GM21723 (cell line): ENCODE measurements around the gene NKAIN2.
"Not testable (repeated sequence)": the region's sequence is repeated elsewhere in the genome, so short reads cannot be mapped to it uniquely, and the experiment has no call there.

Experiments
- ATAC-seq: cut with Tn5 transposase; IDR thresholded peaks from one replicate; pipeline ENCODE4 v1.9.1; 2021; ENCODE audit warnings: mild to moderate bottlenecking, moderate library complexity; ENCODE audit not compliant: unreplicated experiment

NKAIN2 gene

DNA sequence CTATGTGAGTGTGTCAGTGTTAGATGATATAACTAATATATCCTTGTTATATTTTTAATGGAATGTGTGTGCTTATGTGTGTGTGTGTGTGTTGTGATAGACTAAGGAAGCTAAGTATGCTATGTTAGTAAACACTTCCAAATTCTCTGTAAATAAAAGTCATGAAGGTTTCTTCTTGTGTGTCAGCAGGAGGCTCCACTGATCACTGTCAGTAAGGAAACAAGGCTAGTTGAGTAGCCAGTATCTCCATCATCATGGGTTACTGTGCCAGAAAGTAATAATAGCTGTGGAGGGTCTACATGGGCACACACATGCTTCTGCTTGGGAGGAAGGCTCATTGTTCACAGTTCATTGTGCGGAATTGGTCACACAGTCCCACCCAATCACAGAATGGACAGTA lies 855.8 kb downstream of the NKAIN2 start:
- no peak for ATAC-seq

DNA sequence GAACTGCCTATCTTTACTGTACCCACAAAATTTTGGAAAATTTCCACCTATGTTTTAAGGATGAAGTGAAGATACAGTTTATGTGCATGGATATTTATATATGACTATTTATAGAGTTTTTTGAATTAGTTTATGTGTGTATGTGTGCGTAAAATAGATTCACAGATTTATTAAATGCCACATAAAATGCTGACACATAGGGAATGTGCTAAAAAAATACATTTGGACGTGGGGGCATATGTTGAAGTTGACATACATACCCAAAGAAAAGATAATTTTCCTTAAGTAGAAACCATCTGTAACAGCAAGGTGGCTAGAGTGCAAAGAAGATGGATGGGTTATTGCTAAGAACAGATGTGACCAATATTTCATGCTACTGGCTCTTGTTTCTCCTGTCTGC lies 856.5 kb downstream of the NKAIN2 start:
- ATAC-seq = no peak

DNA sequence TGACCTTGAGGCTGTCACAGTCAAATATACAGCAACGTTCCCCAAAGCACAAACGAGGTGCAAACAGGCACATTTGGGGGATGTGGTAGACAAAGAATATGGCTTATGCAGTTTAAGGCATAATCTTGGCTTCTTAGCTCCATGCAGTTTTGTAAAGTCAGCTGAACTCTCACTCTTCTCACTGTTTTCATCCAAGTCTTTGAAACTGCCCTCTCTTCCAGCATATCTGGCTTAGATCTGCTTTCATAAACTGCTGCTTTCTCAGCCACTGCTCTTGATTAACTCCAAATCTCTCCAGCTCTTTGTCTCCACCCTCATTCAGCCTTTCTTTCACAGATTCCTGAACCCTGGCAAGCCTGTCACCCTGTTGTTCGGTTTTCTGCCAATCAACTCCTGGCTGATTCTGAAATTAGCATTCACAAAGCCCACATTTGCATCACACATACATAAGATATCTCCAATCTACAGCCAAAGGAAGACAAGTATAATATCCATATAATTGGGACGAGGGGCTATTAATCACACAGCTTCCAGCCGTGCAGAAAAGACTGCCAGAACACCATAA lies 857.5 kb downstream of the NKAIN2 start:
- ATAC-seq = no peak

DNA sequence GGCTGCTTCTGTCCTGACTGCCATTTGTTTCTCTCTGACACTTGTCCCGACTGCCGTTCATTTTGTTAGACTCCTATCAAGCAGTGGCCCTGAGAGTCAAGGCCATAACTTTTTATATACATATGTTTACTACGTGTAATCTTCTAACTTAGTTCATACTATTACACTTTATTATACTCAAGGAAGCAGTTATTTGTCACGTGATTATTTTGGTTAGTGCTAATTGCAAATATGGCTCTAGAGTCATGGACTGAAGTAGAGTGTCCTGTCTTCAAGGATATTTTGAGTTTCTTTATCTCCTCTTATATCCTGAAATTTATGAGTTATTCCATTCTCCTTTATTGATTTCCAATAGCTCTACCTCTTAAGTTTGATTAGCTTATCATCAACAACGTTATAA lies 864.4 kb downstream of the NKAIN2 start:
- no peak for ATAC-seq

DNA sequence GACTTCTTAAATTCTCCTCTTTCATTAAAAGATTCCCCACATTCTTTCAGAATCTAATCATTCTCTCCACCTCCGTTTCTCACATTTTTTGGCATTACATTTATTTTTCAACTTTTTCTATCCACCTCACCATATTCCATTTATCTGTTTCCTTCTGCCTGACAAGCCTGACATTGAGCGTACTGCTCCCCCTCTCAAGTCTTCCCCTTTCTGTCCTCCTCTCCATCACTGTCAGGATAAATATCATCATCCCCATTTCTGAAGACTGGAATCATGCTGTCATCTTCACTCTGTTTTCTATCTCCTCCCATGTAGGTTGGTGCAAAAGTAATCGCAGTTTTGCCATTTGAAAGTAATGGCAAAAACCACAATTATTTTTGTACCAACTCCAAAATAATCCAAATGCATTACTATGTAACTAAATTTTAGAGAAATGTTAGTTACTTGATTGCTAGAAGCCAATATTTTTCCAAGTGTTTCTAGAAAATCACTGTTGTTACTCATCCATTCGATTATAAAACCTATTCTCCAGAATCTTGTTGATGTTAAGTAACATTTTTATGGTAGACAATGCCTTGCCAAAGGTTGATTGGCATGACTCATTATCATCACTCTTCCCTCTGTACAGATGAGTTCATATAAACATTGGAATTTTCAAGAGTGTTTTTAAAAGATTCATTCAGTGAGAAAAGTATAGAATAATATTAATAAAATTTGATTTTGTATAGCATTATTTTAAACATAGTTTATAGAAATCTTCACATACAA lies 866.2 kb downstream of the NKAIN2 start:
- no peak for ATAC-seq

DNA sequence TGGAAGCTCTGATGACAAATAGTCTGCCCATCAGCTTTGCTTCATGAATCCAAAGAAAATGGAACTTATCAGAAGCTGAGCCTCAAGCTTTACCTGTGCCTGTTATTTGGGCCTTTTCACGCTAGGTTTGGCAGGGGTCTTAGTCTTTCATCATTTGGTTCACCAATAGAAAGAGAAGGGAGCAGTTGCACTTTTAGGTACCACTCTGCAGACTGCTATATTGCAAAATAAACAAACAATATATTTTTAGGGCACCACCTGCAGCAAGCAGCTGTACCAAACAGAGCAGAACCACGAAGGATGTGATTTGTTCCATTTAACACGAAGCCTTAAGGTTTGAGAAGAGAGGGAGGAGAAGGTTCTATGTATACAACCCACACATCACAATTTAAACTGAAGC lies 867.1 kb downstream of the NKAIN2 start:
- ATAC-seq = no peak

DNA sequence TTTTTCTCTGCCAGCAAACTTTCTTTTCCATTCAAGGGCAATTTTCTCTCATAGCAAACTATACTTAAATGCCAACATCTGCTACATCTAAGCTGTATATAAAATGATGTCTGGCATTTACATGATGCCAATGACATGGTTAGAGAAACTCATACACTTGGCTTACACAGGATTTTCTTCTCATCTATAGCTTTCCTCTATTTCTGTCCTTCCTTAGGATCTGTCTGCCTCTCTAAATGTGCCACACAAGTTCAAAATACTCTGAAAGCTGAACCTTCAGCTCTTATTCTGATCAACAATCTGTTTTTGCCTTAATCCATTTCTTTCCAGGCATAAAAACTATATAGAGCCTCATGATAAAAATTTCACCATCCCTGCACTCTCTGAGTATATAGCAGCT lies 867.7 kb downstream of the NKAIN2 start:
- ATAC-seq = no peak

DNA sequence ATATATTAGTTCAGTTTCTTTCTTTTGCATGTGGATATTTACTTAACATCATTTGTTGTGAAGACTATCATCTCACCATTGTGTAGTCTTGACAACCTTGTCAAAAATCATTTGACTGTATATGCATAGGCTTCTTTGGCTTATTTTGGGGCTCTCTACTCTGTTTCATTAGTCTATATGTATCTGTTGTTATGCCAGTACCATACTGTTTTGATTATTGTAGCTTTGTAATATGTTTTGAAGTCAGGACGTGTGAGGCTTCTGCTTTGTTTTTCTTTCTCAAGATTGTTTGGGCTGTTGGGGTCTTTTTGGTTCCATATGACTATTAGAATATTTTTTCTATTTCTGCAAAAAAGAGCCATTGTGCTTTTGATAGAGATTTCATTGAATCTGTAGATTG lies 870.4 kb downstream of the NKAIN2 start:
- ATAC-seq = no peak

DNA sequence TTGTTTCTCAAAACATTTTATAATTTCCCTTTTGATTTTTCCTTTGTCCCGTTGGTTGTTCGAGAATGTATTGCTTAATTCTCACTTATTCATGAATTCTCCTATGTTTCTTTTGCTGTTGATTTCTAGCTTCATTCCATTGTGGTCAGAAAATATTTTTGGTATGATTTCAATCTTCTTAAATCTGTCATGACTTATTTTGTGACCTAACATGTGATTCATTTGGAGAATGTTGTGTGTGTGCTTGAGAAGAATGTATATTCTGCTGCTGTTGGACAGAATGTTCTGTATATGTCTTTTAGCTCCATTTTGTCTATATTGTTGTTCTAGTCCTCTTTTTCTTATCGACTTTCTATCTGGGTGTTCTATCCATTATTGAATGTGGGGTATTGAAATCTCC lies 872.4 kb downstream of the NKAIN2 start:
- ATAC-seq = no peak

DNA sequence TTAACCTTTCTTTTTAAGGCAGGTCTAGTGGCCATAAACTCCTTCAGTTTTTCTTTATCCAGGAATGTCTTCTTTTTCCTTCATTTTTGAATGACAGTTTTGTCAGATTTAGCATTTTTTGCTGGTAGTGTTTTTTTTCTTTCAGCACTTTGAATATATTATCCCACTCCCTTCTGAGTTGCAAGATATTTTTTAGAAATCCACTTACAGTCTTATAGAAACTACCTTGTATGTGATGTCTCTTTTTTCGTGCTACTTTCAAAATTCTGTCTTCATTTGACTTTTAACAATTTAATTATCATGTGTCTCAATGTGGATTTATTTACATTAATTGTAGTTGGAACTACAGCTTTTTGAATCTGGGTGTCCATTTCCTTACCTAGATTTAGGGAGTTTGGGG lies 874.2 kb downstream of the NKAIN2 start:
- no peak for ATAC-seq

DNA sequence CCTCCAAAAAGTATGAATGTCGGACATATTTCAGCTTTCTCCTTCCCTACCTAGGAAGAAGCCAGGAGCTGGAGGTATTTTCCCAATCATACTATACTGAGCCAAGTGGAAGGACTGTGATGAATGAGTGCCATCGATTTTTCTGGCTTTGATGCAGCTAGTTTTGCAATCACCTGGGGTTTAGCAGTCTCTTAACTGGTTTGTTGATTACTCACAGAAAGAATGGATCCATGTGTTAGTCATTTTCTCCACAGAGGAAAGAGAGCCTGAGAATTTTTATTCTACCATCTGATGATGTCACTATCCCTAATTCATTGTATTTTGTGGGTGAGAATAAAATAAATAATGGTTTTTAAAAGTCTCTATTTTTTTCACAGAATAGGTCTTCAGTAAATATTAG lies 875.7 kb downstream of the NKAIN2 start:
- no peak for ATAC-seq

DNA sequence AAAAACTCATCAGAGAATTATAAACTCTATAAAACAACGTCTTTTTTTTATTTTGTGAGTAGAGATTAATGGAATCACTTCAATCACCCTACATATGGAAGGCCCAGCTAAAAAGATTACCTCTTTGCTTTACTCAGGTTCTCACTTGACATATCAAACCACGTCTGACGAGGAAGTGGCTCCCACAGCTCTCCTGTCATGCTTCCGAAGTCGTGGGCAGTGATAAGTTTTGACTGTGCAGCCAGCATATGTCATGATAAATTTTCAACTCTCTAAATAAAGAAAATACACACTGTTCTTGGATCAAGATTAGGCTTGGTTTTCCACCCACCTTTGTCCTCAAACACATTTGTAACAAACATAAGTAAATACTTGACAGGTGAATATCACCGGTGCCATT lies 879.1 kb downstream of the NKAIN2 start:
- ATAC-seq = no peak

DNA sequence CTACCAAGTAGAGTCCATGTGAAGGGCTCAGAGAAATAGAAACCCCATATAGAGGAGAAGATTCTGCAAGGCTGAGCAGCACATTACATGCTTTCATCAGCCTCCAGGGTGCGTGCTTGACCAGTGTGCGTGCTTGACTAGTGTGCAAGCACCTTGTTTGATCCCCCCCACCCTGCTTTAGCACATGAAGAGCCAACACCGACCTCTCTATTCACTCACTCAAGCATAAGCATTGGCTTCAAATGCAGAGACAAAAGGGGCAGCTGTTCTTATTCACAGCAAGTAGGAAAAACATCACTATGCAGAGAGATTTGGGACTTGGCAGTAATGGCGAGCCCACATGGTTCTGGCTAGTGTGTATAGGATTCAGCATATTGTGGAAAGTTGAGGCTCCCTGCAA lies 879.8 kb downstream of the NKAIN2 start:
- ATAC-seq = no peak

DNA sequence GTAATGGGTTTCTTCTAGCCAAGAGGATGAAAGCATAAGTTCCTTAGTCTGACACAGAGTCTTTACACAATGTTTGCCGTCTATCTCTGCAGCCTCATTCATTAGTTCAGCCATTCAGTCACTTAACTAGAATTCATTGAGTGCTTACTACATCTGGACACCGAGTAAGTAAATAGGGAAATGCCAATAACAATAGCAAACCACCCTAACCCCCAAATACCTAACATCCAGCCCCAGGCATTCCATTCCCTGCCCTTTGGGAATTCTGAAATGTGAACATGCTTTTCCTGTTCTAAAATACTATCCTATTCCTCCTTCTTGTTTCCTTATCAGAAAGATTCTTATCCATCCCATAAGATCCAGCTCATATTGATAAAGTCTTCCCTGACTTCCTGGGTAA lies 881.0 kb downstream of the NKAIN2 start:
- ATAC-seq = no peak

DNA sequence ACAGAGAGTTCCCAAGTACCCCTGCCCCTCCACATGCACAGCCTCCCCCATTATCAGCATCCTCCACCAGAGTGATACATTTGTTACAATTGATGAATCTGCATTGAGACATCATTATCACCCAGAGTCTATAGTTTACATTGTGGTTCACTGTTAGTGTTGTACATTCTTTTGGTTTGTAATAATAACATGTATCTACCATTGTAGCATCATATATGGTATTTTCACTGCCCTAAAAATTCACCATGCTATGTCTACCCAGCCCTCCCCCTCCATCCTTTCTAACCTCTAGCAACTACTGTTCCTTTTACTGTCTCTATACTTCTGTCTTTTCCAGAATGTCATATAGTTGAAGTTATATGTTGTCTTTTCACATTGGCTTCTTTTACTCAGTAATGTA lies 884.7 kb downstream of the NKAIN2 start:
- no peak for ATAC-seq

DNA sequence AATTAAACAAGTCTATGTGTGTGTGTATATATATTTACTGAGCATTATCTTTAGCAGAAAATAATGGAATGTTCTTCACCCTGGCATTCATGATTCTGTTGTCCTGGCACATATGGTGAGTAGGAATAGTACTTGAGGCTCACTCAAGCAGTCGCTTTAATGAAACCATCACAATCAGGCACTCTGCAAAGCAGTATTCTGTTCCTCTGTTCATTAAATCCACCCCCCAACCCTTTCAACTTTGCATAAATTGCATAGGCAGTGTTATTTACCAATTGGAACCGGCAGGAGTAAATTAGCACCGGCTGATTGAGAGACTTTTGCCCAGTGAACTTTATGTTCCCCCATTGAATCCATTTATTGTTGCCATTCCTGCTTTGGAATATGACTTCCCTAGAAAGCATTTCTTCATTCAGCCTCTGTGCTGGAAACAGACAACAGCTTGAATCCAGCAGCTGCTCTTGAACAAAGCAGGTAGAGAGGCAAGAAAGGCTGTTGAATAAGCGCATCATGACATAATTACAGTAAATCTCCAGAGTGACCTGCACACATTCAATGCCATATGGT lies 890.6 kb downstream of the NKAIN2 start:
- no peak for ATAC-seq

DNA sequence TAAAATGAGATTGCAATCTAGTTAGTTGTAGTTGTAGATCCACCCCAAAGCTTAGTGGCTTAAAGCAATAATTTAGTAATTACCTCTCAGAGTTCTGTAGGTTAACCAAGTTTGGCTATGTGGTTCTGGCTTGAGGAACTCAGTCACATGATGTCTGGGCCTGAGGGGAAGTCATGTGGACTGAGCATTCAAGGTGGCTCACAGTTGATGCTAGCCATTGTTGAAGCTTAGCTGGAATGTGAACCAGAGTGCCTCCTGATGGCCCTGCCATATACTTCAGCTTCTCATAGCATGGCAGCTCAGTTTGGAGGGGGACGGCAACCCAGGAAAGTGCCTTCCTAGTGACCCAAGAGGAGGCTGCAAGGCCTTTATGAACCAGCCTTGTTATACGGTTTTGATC lies 895.4 kb downstream of the NKAIN2 start:
- ATAC-seq = no peak

DNA sequence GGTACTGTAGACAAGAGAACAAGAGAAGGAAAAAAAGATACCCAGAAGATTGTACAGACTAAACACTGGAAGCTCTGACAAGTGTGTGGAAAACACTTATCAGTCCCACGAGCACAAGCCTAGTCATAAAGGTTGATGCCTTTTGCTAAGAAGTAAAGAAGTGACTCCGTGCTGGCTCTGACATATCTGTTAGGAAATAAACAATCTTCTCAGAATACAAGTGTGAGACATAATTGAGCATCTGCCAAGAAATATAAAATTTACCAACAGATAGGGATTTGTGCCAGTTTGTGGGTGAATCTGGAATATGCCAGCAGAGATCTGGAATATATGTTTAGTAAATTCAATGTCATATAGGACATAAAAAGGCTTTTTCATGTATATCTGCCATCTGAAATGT lies 899.9 kb downstream of the NKAIN2 start:
- no peak for ATAC-seq

DNA sequence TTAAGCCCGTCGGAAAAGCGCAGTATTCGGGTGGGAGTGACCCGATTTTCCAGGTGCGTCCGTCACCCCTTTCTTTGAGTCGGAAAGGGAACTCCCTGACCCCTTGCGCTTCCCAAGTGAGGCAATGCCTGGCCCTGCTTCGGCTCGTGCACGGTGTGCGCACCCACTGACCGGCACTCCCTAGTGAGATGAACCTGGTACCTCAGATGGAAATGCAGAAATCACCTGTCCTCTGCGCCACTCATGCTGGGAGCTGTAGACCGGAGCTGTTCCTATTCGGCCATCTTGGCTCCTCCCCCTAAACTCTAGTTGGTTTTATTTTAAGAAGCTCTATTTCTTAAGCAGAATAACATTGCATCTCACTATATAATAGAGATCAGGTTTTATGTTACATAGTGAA lies 908.9 kb downstream of the NKAIN2 start:
- not testable (repeated sequence) for ATAC-seq

DNA sequence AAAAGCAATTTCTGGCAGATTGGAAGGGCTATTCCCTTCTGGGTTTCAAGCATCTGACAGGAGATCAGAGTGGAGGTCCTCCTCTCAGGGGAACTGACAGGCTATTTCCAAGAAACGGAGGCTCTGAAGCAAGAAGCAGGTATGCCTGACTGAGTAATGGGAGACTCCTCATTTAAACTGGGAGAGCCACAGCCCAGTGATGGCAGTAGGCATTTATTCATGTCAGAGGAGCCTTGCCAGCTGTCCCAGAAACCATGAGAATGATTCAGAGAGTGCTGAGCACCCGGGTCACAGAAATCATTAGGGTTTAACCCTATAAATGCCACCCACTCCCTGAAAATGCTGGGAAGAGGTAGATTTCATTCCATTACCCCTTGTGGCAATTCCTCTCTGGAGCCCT lies 911.1 kb downstream of the NKAIN2 start:
- no peak for ATAC-seq

DNA sequence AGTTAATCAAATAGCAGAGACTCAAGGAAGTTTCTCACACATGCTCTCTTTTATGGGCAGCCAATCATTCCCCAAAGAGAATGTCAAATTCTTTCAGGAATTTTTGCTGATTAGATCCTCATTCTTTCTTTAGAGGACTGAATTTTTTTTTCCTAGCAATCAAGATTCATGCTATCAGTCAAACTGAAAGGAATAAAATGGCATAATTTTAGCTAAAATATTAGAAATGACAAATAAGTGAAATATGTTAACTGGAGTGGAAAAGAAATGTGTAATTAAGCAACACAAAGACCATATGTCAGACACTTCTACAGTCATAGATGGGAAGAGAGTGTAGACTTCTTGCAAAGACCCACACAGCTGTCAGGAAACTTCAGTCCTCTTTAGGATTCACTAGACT lies 916.2 kb downstream of the NKAIN2 start:
- ATAC-seq = no peak

DNA sequence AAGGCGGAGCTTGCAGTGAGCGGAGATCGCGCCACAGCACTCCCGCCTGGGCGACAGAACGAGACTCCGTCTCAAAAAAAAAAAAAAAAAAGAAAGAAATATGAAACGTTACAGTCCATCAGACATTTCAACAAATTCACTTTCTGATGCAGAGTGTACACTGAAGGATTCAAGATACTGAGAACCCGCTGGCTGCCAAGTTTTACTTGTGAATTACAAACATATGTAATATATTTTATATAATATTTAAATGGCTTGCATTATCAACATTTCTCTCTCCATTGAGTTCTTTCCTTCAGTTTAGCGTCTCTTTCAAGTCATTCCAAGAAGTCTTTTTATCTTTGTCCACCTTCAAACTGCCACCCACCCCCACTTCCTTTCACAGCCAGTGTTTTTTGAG lies 917.7 kb downstream of the NKAIN2 start:
- no peak for ATAC-seq
